ENCODE data around the gene OBSCN.

GRCh38 chr1:228413241-228414010 lies 205.6 kb downstream of the OBSCN start:
- TF ChIP-seq YY1 (IDR thresholded peaks at IDR 0.05) (no peak), MAX (IDR thresholded peaks at IDR 0.05) (no peak), ZBTB33 (IDR thresholded peaks at IDR 0.05) (no peak), CTCF (IDR thresholded peaks at IDR 0.05; ENCODE audit: low read depth, low read length, missing input control) (no peak), JUND (IDR thresholded peaks at IDR 0.05) (no peak), REST (IDR thresholded peaks at IDR 0.05) (no peak), RAD21 (IDR thresholded peaks at IDR 0.05) (no peak), TAF1 (conservative IDR thresholded peaks at IDR 0.05) (no peak), GABPA (IDR thresholded peaks at IDR 0.05 in 1 of 2, conservative IDR thresholded peaks at IDR 0.05 in 1 of 2) (no peak), ATF3 (IDR thresholded peaks at IDR 0.05) (no peak), SP1 (IDR thresholded peaks at IDR 0.05) (no peak)
